Astrocyte (in vitro differentiated cells and primary cell): ENCODE measurements around the gene ELOVL1. TPM values are rescaled to one million over a fixed set of nuclear protein-coding genes. Genes with fewer than 3 reads are reported as not detected.

Source experiments
- DNase-seq: peaks from one replicate; pipeline ENCODE4 v3.0.0-alpha.2; 2010; ENCODE audit warnings: low read depth
- FAIRE-seq: peaks from 2 replicates; lab custom pipeline; 2011; peaks lifted over from hg19 to GRCh38; lab: Jason Lieb, UNC
- H2AFZ ChIP-seq: 2 replicates; pipeline ENCODE4 v1.6.0; 2012; ENCODE audit warnings: low read depth, low read length, inconsistent platforms
- H3K27ac ChIP-seq: 2 replicates; pipeline ENCODE4 v1.5.1; 2011; ENCODE audit warnings: low read depth, low read length, inconsistent platforms
- H3K27me3 ChIP-seq: 2 replicates; pipeline ENCODE4 v1.6.0; 2011; ENCODE audit warnings: low read length, inconsistent platforms; ENCODE audit not compliant: insufficient read depth
- H3K36me3 ChIP-seq: 2 replicates; pipeline ENCODE4 v1.5.1; 2011; ENCODE audit warnings: low read length, inconsistent platforms; ENCODE audit not compliant: insufficient read depth
- H3K4me1 ChIP-seq: 2 replicates; pipeline ENCODE4 v1.5.1; 2011; ENCODE audit warnings: low read length, inconsistent platforms; ENCODE audit not compliant: insufficient read depth
- H3K4me2 ChIP-seq: 2 replicates; pipeline ENCODE4 v1.6.0; 2012; ENCODE audit warnings: low read length, inconsistent platforms
- H3K4me3 ChIP-seq: 2 replicates; pipeline ENCODE4 v1.5.1; 2011; ENCODE audit warnings: low read depth, mild to moderate bottlenecking, low read length, inconsistent platforms; ENCODE audit not compliant: insufficient read depth
- H3K79me2 ChIP-seq: 2 replicates; pipeline ENCODE4 v1.6.0; 2012; ENCODE audit warnings: mild to moderate bottlenecking, low read length, inconsistent platforms; ENCODE audit not compliant: insufficient read depth
- H3K9ac ChIP-seq: 2 replicates; pipeline ENCODE4 v1.6.0; 2012; ENCODE audit warnings: mild to moderate bottlenecking, low read length, inconsistent platforms
- H3K9me3 ChIP-seq: 2 replicates; pipeline ENCODE4 v1.5.1; 2012; ENCODE audit warnings: low read depth, mild to moderate bottlenecking, low read length, inconsistent platforms; ENCODE audit not compliant: insufficient read depth
- H4K20me1 ChIP-seq: 2 replicates; pipeline ENCODE4 v1.6.0; 2012; ENCODE audit warnings: low read length, inconsistent platforms; ENCODE audit not compliant: insufficient read depth
- H3K27ac Mint-ChIP-seq: one replicate; pipeline ENCODE4 v1.8.0; 2021; ENCODE audit warnings: mild to moderate bottlenecking, mixed read lengths; ENCODE audit not compliant: unreplicated experiment
- H3K27me3 Mint-ChIP-seq: one replicate; pipeline ENCODE4 v1.8.0; 2021; ENCODE audit warnings: low read depth, mixed read lengths; ENCODE audit not compliant: unreplicated experiment
- H3K36me3 Mint-ChIP-seq: one replicate; pipeline ENCODE4 v1.8.0; 2021; ENCODE audit warnings: low read depth, mixed read lengths; ENCODE audit not compliant: unreplicated experiment
- H3K4me1 Mint-ChIP-seq: one replicate; pipeline ENCODE4 v1.8.0; 2021; ENCODE audit warnings: low read depth, mixed read lengths; ENCODE audit not compliant: unreplicated experiment
- H3K4me3 Mint-ChIP-seq: one replicate; pipeline ENCODE4 v1.8.0; 2021; ENCODE audit warnings: mild to moderate bottlenecking, moderate library complexity, mixed read lengths; ENCODE audit not compliant: unreplicated experiment
- H3K9me3 Mint-ChIP-seq: one replicate; pipeline ENCODE4 v1.8.0; 2021; ENCODE audit warnings: mild to moderate bottlenecking, mixed read lengths; ENCODE audit not compliant: unreplicated experiment
- EZH2 ChIP-seq: IDR thresholded peaks from 2 replicates; pipeline ENCODE4 v1.6.1; 2012; ENCODE audit warnings: mild to moderate bottlenecking, low read length, inconsistent platforms; ENCODE audit not compliant: insufficient read depth
- total RNA-seq: library from RNA; stranded (reverse); gene quantifications from 2 replicates; pipeline ENCODE4 v1.2.1, GENCODE V29; 2021
- TF ChIP-seq, protein P1 (sequence below): IDR thresholded peaks from 2 replicates; pipeline ENCODE4 v1.5.1; 2011; ENCODE audit warnings: low read depth, mild to moderate bottlenecking, inconsistent platforms, low read length, moderate library complexity; ENCODE audit not compliant: insufficient read depth

Gene ELOVL1
- total RNA-seq, 1 donor from 2014 or later, result 131 TPM

DNA sequence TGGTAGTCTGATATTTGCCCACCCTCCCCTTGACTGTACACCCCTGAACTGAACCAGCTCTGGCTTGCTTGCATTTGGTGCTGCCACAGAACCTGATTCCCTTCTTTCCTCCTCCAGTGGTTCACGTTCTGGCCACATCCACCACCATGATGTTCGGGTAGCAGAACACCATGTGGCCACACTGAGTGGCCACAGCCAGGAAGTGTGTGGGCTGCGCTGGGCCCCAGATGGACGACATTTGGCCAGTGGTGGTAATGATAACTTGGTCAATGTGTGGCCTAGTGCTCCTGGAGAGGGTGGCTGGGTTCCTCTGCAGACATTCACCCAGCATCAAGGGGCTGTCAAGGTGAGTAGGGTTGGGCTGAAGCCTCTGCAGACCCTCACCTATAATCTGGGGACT is 7.2 kb downstream of the ELOVL1 start:
- no peaks in the 10 kb centered on the region for H3K27me3 ChIP-seq
- Mint-ChIP-seq H3K4me3 (no peak overlapping the region), H3K36me3 (peaks cover 30% of the 10 kb centered on the region), H3K9me3 (no peaks in the 10 kb centered on the region), H3K4me1 (peaks cover 6% of the 10 kb centered on the region), H3K27me3 (no peaks in the 10 kb centered on the region), H3K27ac (no peak overlapping the region)
- peak overlapping the region; percentile 92 for H3K4me2 ChIP-seq
- H3K9ac ChIP-seq, result peak overlapping the region; percentile 84
- no peak overlapping the region for H3K27ac ChIP-seq
- H3K9me3 ChIP-seq, result no peaks in the 10 kb centered on the region
- TF ChIP-seq EZH2, result no peak
- TF ChIP-seq, protein P1, sequence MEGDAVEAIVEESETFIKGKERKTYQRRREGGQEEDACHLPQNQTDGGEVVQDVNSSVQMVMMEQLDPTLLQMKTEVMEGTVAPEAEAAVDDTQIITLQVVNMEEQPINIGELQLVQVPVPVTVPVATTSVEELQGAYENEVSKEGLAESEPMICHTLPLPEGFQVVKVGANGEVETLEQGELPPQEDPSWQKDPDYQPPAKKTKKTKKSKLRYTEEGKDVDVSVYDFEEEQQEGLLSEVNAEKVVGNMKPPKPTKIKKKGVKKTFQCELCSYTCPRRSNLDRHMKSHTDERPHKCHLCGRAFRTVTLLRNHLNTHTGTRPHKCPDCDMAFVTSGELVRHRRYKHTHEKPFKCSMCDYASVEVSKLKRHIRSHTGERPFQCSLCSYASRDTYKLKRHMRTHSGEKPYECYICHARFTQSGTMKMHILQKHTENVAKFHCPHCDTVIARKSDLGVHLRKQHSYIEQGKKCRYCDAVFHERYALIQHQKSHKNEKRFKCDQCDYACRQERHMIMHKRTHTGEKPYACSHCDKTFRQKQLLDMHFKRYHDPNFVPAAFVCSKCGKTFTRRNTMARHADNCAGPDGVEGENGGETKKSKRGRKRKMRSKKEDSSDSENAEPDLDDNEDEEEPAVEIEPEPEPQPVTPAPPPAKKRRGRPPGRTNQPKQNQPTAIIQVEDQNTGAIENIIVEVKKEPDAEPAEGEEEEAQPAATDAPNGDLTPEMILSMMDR, result no peak
- peaks cover 31% of the 10 kb centered on the region for H3K4me1 ChIP-seq
- peaks cover 45% of the 10 kb centered on the region for H3K36me3 ChIP-seq
- no peak overlapping the region for H2AFZ ChIP-seq
- H4K20me1 ChIP-seq, result peaks cover 52% of the 10 kb centered on the region
- DNase-seq, result no peak
- H3K79me2 ChIP-seq, result peaks cover 66% of the 10 kb centered on the region
- FAIRE-seq, result no peak
- peak overlapping the region; percentile 79 for H3K4me3 ChIP-seq

DNA sequence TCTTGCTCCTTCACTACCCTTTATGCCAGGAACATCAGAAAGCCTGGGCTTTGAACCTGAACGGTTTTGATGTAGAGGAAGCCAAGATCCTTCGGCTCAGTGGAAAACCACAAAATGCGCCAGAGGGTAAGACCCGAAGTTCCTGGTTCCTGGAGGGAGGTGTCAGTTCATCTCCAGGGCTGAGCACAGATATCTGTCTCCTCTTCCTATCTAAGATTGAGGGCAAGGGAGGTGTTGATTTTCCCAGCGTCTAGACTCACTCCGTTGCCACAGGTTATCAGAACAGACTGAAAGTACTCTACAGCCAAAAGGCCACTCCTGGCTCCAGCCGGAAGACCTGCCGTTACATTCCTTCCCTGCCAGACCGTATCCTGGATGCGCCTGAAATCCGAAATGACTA is 8.1 kb downstream of the ELOVL1 start:
- FAIRE-seq, result no peak
- H3K4me2 ChIP-seq, result peak overlapping the region; percentile 92
- H3K9ac ChIP-seq, result peak overlapping the region; percentile 84

More for the DNA sequence above, 8.1 kb downstream of the ELOVL1 start:
- Histone ChIP-seq H3K4me3 (peak overlapping the region; percentile 79), H3K79me2 (peaks cover 57% of the 10 kb centered on the region), H3K27ac (peak overlapping the region; percentile 72), H3K4me1 (peaks cover 29% of the 10 kb centered on the region), H2AFZ (no peak overlapping the region), H3K36me3 (peaks cover 40% of the 10 kb centered on the region), H3K27me3 (no peaks in the 10 kb centered on the region), H4K20me1 (peaks cover 43% of the 10 kb centered on the region), H3K9me3 (no peaks in the 10 kb centered on the region)
- DNase-seq, result no peak
- TF ChIP-seq, protein P1, result no peak
- TF ChIP-seq EZH2, result no peak
- Mint-ChIP-seq H3K36me3 (peaks cover 24% of the 10 kb centered on the region), H3K27ac (peak overlapping the region; percentile 66), H3K4me1 (peaks cover 2% of the 10 kb centered on the region), H3K9me3 (no peaks in the 10 kb centered on the region), H3K4me3 (peak overlapping the region; percentile 92), H3K27me3 (no peaks in the 10 kb centered on the region)
